IPS-18a (cell line): ENCODE results near the gene CAB39.

Source experiments
- H3K27ac ChIP-seq: one replicate; pipeline ENCODE4 v1.5.1; 2013; ENCODE audit warnings: low read length
- H3K27me3 ChIP-seq: one replicate; pipeline ENCODE4 v1.6.1; 2013; ENCODE audit warnings: mild to moderate bottlenecking, low read length; ENCODE audit not compliant: control insufficient read depth, insufficient read depth
- H3K36me3 ChIP-seq: one replicate; pipeline ENCODE4 v1.6.1; 2013; ENCODE audit warnings: low read depth, low read length; ENCODE audit not compliant: control insufficient read depth
- H3K4me1 ChIP-seq: one replicate; pipeline ENCODE4 v1.6.1; 2013; ENCODE audit warnings: low read depth, low read length; ENCODE audit not compliant: control insufficient read depth
- H3K4me3 ChIP-seq: one replicate; pipeline ENCODE4 v1.5.1; 2013; ENCODE audit warnings: low read length
- H3K9ac ChIP-seq: one replicate; pipeline ENCODE4 v1.6.1; 2013; ENCODE audit warnings: mild to moderate bottlenecking, low read length, moderate library complexity
- H3K9me3 ChIP-seq: one replicate; pipeline ENCODE4 v1.6.1; 2013; ENCODE audit warnings: low read depth, low read length; ENCODE audit not compliant: control insufficient read depth

The CAB39 gene

DNA sequence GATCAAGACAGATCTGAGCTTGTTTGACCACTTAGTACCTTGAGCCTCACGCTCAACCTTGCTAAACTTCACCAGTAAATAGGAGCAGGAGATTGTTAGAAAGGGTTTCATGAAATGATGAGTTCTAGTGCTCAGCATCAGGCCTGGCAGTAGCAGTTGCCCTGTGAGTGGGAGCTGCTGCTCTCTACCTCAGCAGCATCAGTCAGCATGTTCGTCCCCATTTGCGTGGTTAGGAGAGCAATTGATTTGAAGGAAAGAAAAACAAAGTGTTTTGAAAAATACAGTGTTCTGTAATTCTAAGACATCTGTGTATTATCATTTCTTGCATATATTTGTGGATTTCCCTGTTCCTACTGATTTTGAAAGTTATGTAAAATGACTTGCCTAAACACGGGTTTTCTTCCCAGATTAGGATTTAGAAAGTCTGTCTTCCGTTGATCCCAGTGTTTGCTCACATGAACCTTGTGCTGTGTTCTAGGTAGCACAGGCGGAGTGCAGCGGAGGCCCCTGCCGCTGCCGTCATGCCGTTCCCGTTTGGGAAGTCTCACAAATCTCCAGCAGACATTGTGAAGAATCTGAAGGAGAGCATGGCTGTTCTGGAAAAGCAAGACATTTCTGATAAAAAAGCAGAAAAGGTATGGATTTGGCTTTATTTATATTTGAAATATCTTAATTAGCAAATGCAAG, 47.0 kb downstream of the CAB39 start:
- H3K27ac ChIP-seq = no peak overlapping the region
- no peak overlapping the region for H3K4me3 ChIP-seq
- no peak overlapping the region for H3K9ac ChIP-seq
- H3K27me3 ChIP-seq = no peaks in the 10 kb centered on the region
- no peaks in the 10 kb centered on the region for H3K9me3 ChIP-seq
- peaks cover 14% of the 10 kb centered on the region for H3K4me1 ChIP-seq
- no peaks in the 10 kb centered on the region for H3K36me3 ChIP-seq

DNA sequence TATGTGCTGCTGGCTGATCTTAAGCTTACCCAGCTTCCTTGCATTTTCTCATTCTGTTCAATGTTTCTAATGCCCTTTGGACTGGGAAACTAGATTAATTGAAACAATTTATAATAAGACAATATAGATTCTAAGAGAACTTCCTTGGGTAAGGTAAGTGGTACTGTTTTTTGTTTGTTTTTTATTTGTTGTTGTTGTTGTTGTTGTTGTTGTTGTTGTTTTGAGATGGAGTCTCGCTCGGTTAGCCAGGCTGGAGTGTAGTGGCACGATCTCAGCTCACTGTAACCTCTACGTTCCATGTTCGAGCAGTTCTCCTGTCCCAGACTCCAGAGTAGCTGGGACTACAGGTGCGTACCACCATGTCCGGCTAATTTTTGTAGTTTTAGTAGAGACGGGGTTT, 49.1 kb downstream of the CAB39 start:
- Histone ChIP-seq H3K4me3 (no peak overlapping the region), H3K27me3 (no peaks in the 10 kb centered on the region), H3K9ac (no peak overlapping the region), H3K4me1 (peaks cover 7% of the 10 kb centered on the region), H3K27ac (no peak overlapping the region), H3K36me3 (no peaks in the 10 kb centered on the region), H3K9me3 (no peaks in the 10 kb centered on the region)

DNA sequence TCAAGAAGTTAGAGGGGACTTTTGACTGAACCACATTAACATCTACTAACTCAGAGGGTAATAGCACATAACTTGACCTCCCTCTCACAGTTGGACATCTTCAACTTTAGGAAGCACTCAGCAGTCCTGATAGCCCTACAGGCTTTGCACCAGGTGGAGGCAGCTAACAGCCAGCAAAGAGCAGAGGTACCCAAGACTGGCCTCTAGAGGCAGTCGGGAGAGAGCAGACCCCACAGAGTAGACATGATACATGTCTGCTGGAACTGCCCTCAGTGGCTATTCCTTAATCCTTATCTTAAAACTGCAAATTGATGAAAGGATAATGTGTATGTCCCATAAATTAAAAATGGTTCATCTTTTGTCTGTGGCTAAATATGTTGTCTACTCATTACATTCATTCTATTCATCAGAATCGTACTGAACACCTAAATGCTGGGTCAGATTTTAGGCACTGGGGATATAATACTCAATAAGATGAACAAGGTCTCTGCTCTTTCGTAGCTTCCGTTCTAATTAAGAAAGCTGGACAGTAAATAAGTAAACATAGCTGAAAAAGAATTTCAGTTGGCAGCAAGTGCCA, 49.8 kb downstream of the CAB39 start:
- Histone ChIP-seq H3K27me3 (no peaks in the 10 kb centered on the region), H3K9ac (no peak overlapping the region), H3K27ac (no peak overlapping the region), H3K4me1 (peaks cover 7% of the 10 kb centered on the region), H3K36me3 (no peaks in the 10 kb centered on the region), H3K4me3 (no peak overlapping the region), H3K9me3 (no peaks in the 10 kb centered on the region)

DNA sequence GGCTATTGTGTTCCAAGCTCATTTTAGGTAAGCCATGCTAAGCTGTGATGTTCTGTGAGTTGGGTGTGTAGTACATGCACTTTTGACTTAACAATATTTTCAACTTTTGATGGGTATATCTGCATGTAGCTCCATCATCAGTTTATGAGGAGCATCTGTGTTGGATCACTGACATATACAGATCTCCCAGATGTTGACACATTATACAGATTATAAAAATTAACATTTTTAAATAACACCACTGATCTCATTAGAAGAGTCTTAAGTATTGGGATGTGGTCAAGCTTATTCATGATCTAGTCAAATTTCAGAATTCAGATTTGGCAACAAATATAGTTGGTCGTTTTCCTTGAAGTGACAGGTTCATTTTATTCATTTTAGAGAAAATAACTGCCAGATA, 51.7 kb downstream of the CAB39 start:
- Histone ChIP-seq H3K9ac (no peak overlapping the region), H3K27ac (no peak overlapping the region), H3K9me3 (no peaks in the 10 kb centered on the region), H3K4me1 (peaks cover 7% of the 10 kb centered on the region), H3K4me3 (no peak overlapping the region), H3K36me3 (no peaks in the 10 kb centered on the region), H3K27me3 (no peaks in the 10 kb centered on the region)

DNA sequence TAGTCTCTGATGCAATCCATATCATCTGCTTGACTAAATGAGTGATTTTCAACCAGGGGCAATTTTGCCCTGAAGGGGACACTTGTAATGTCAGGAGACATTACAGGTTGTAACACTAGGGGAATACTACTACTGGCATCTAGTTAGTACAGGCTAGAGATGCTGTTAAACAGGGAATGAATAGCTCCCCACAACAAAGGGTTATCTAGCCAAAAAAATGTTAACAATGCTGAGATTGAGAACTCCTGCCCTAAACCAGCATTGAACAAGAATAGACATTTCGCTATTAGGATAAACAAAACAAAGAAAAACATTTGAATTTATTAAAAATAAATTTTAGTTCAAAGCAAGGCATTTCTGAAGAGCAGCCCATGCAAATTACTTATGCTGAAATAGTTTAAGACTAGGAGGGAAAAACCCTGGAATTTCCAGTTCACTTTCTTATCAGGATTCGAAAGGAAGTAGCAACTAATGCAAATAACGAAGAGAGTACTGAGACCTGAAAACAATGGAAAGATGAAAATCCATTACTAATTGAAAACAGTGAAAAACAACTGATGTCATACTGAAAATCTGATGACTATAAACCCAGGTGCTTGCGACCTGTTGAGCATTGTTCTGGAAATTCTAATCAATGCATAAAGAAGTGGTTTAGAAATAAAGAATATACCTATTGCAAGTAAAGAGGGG, 53.1 kb downstream of the CAB39 start:
- no peaks in the 10 kb centered on the region for H3K27me3 ChIP-seq
- no peak overlapping the region for H3K27ac ChIP-seq
- H3K9ac ChIP-seq = no peak overlapping the region
- no peaks in the 10 kb centered on the region for H3K9me3 ChIP-seq
- H3K4me3 ChIP-seq = no peak overlapping the region
- H3K4me1 ChIP-seq = peaks cover 7% of the 10 kb centered on the region
- H3K36me3 ChIP-seq = no peaks in the 10 kb centered on the region

DNA sequence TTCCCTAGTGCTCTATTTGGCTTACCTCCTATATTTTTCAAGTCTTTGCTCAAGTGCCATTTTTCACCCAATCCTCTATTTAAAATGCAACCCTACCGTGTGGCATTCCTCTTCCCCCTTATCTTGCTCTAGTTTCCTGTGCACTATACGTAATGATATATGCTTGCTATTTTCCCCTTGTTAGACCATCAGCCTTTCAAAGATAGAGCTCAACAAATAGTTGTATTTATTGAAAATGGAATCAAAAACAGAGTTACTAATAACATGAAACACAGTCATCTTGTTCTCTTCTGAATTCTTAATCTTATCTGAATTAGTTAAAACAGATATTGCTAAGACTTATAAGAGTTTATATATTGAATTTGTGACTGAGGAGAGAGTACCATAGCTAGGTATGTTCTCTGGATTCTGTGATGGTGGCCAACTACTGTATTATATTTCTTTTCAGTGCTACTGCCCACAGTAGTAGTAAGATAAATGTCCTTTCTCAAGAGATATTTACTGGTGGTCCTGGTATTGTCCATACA, 55.3 kb downstream of the CAB39 start:
- H3K27me3 ChIP-seq = no peaks in the 10 kb centered on the region
- no peak overlapping the region for H3K27ac ChIP-seq
- H3K9ac ChIP-seq = no peak overlapping the region
- no peak overlapping the region for H3K4me3 ChIP-seq
- no peaks in the 10 kb centered on the region for H3K36me3 ChIP-seq
- peaks cover 7% of the 10 kb centered on the region for H3K4me1 ChIP-seq
- no peaks in the 10 kb centered on the region for H3K9me3 ChIP-seq

DNA sequence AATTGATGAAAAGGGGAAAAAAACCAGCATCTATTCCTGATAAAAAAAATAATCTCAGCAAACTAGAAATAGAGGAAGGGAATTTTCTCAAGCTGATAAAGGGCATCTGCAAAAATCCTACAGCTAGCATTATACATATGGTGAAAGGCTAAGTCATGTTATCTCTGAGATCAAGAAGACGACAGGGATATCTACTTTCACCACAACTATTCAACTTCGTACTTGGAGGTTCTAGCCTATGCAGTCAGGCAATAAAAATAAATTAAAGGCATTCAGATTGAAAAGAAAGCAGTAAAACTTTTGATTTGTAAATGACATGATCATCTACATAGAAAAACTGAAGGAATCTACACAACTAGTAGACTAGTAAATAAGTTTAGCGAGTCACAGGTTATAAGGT, 58.2 kb downstream of the CAB39 start:
- Histone ChIP-seq H3K27me3 (no peaks in the 10 kb centered on the region), H3K27ac (no peak overlapping the region), H3K9me3 (no peaks in the 10 kb centered on the region), H3K36me3 (no peaks in the 10 kb centered on the region), H3K9ac (no peak overlapping the region), H3K4me1 (no peaks in the 10 kb centered on the region), H3K4me3 (no peak overlapping the region)

DNA sequence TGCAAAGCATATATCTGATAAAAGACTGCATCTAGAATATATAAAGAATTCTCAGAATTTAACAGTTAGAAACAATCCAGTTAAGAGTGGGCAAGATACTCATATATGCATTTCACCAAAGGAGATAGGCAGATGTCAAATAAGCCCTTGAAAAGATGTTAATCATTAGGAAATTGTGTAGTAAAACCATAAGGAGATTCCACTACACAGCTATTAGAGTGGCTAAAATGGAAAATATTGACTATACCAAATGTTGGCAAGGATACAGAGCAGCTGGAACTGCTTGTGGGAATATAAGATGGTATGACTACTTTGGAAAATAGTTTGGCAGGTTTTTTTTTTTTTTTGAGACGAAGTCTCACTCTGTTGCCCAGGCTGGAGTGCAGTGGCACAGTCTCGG, 59.5 kb downstream of the CAB39 start:
- Histone ChIP-seq H3K4me1 (no peaks in the 10 kb centered on the region), H3K9me3 (no peaks in the 10 kb centered on the region), H3K4me3 (no peak overlapping the region), H3K36me3 (no peaks in the 10 kb centered on the region), H3K9ac (no peak overlapping the region), H3K27me3 (no peaks in the 10 kb centered on the region), H3K27ac (no peak overlapping the region)

DNA sequence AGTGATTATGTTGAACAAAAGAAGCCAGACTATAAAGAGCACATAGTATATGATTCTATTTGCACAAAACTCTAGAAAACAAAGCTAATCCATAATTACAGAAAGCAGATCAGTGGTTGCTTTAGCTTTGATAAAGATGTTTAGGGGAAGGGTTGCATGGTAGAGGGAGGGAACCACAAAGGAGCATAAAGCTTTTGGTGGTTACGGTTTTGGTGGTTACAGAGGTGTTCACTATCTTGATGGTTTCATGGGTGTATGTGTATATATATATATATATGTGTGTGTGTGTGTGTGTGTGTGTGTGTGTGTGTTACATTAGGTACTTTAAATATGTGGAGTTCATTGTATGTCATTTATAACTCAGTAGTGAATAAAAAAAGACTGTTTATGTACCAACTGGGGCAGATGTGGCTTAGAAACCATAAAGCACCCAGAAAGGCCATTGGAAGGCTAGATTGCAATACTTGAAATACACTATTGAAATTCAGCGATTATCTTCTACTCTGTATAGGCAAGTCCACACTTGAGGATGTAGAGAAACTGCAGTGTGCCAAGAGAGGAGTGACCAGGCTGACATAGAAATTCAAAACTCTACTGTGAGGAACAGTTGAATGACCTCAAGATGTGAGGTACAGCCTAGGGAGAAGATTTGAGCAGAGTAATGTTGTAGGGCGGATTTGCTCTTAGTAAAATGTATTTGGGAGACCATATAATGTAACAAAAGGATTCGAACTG, 60.6 kb downstream of the CAB39 start:
- Histone ChIP-seq H3K4me1 (no peaks in the 10 kb centered on the region), H3K9me3 (no peaks in the 10 kb centered on the region), H3K27ac (no peak overlapping the region), H3K4me3 (no peak overlapping the region), H3K27me3 (no peaks in the 10 kb centered on the region), H3K9ac (no peak overlapping the region), H3K36me3 (no peaks in the 10 kb centered on the region)

DNA sequence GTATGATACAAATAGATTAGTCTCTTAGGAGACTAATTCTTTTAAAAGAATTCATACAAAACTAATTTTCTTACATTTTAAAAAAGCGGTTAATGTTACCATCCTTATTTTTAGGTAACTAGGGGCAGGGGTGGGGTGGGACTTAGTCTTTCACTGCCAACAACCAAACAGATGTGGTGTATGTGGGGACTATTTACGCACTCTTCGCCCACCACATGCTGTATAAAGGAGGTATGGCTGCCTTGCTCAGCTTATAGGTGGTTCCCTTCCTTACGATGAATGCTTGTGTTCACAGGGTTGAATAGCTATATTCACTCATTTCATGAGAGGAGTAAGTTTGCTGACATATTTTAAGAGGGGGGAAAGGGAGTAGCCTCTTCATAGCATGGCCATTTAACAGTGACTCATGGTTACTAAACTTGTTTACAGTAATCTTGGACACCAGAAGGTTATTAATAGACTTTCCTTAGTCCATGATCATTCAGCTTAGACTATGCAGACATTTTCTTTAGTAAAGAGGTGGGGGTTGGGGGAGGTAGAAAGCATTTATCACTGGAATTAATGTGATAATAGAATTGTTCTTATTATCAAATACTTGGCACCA, 61.8 kb downstream of the CAB39 start:
- no peaks in the 10 kb centered on the region for H3K27me3 ChIP-seq
- no peaks in the 10 kb centered on the region for H3K36me3 ChIP-seq
- no peak overlapping the region for H3K4me3 ChIP-seq
- H3K4me1 ChIP-seq = no peaks in the 10 kb centered on the region
- H3K9ac ChIP-seq = no peak overlapping the region
- no peak overlapping the region for H3K27ac ChIP-seq
- H3K9me3 ChIP-seq = no peaks in the 10 kb centered on the region

DNA sequence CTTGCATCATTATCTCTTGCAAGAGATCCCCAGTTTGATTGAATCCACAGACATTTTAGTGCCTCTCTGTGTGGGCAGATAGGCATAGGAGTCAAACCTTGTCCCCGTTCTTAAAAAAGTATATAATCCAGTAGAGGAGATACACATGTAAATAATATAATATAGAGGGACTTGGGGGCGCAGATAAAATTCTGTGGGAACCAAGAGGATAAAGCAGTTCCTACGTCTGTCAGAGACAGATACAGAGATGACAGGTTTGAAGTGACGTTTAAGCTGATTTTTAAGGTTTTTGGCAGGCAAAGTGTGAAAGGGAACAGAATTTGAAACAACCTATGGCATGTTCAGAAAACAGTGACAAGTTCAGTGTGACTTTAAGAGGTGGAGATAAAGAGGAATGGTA, 63.1 kb downstream of the CAB39 start:
- no peak overlapping the region for H3K27ac ChIP-seq
- no peak overlapping the region for H3K9ac ChIP-seq
- no peaks in the 10 kb centered on the region for H3K36me3 ChIP-seq
- H3K27me3 ChIP-seq = no peaks in the 10 kb centered on the region
- no peaks in the 10 kb centered on the region for H3K9me3 ChIP-seq
- no peak overlapping the region for H3K4me3 ChIP-seq
- no peaks in the 10 kb centered on the region for H3K4me1 ChIP-seq
